HG03469 (cell line): ENCODE results near the gene SFMBT1.
"Not testable (repeated sequence)": the region's sequence is repeated elsewhere in the genome, so short reads cannot be mapped to it uniquely, and the experiment has no call there.

Experiments used
- ATAC-seq: cut with Tn5 transposase; IDR thresholded peaks from one replicate; pipeline ENCODE4 v1.9.1; 2021; ENCODE audit warnings: mild to moderate bottlenecking, moderate library complexity, moderate number of reproducible peaks; ENCODE audit not compliant: unreplicated experiment

Gene SFMBT1

DNA sequence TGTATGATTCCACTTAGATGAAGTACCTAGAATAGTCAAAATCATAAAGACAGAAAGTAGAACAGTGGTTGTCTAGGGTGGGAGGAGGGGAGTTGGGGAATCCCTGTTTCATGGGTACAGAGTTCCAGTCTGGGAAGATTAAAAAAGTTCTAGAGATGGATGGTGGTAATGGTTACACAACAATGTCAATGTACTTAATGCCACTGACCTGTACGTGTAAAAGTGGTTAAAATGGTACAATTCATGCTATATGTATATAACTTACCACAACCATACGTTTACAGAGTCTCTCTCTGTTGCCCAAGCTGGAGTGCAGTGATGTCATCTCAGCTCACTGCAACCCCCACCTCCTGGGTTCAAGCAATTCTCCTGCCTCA, 6.5 kb downstream of the SFMBT1 start:
- ATAC-seq: no peak

DNA sequence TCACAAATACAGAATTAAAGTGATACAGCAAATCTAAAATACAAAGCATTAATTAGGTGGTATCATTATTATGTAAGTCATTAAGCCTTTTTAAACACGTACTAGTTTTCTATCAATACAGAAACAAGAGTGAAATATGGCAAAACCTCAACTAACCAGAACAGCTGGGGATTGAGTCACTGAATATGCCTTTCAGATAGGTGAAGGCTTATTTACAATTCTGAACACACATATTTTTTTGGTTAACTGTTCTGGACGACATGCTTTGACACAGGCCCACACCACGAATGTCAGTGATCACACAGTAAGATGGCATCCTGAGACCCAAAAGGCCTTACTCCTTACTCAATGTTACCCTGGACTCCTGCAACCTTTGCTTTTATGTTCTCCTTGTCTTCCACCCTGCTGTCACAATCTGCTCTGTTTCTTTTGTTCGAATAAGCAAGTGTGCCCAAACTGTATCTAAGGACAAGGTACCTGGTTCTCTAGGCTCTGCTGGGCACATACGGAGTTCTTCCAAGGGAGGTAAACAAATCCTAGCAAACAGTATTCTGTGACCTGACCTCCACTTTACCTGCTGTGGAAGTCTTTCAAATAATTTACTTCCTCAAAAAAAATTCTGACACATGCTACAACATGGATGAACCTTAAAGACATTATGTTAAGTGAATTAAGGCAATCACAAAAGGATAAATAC, 7.0 kb downstream of the SFMBT1 start:
- no peak for ATAC-seq

DNA sequence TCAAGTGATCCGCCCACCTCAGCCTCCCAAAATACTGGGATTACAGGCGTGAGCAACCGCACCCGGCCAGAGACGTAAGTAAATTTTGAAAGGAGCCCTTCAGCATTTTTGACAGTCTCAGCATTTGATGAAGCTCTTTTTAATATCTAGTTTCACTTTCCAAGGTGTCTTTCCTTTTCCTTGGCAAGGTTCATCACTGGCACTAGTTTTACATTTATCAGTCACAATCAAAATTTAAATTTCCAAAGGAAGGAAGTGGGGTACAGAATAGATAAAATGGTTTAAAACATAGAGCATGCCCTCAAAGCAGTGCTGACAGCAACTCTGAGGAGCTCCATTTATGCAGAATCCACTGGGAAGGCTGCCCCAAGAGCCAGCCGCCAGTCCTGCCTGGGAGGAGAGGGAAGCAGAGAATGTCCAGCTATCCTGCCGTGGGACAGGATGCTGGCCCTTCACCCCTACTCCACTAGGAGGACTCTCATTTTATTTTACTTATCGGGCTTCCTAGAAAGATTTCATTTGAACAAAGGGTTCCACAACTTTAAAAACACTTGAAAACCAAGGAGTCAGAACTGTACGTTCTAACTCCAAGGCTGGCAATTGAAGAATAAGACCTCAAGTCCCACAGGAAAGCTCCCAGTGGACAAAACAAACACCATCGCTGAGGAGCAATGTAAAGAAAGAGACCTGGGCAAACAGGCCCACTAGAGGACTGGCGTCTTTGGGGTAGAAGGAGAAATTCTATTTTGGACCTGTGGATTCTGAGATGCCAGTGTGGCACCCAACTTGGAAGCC, 9.9 kb downstream of the SFMBT1 start:
- no peak for ATAC-seq

DNA sequence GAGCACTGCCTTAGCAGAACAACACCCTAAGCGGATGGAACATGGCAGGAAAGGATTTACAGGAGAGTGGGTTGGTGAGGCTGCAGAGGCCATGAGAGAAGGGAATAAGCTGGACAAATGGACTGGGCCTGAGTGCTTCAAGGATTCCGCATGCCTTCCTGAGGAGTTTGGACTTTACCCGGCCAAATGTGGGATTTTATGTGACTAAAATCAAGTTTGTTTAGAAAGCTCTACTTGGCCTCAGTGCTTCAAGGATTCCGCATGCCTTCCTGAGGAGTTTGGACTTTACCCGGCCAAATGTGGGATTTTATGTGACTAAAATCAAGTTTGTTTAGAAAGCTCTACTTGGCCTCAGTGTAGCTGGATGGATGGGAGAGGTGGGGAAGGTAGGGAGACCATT, 10.9 kb downstream of the SFMBT1 start:
- not testable (repeated sequence) for ATAC-seq

DNA sequence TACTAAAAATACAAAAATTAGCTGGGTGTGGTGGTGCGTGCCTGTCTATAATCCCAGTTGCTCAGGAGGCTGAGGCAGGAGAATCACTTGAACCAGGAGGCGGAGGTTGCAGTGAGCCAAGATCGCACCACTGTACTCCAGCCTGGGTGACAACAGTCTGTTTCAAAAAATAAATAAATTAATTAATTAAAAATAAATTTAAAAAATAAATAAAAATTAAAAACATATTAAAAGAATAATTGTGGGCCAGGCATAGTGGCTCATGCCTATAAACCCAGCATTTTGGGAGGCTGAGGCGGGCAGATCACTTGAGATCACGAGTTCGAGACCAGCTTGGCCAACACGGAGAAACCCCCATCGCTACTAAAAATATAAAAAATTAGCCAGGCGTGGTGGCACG, 11.5 kb downstream of the SFMBT1 start:
- ATAC-seq: not testable (repeated sequence)

DNA sequence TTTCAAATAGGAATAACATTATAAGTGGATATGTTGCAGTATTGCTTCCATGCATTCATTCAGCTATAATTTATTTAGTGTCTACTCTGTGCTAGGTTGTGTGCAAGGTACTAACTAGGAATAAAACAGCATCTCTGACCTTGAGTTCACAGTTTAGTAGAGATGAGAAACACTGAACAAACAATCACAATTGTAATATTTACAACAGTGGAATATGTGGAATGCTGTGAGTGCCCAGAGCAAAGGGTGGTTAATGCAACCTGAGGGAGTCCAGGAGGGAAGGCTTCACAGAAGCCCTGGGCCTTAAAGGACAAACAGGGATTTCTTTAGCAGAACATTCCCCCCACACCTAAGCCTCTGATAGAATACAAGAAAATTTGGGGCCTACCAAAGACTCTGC, 13.3 kb downstream of the SFMBT1 start:
- ATAC-seq: no peak

DNA sequence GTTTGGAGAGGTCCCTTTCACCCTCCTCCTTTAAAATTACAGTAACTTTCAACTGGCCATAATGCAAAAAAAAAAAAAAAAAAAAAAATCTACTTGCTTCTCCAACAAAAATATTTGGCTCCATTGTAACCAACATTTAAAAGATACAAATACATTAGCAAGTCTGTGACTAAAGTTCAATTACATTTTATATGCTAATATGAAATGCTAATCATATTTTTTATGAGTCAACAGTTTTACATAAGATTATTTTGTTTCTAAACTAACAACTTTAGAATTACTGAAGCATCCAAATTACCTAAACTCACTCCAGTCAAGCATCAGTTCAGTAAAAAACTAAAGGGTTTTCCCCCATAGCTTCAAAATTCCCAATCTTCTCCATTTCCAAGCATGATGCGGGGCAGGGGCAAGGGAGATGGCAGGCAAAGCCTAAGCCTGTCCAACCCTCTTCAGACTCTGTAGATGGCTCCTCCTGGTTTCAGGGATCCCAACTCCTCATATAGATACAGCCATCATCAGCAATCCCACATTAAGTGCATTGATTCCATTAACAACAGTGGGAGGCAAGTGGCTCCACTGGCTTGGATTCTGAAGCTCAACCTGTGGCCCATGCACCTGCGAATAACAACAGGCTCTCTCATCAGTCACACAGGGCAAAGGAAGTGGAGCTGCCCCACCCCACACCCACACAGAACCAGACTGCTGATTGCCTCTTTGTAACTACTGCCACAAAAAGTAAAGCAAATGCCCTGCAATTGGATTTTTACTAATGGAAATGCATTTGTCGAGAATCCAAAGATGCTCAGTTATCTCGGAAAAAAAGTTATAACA, 15.0 kb downstream of the SFMBT1 start:
- no peak for ATAC-seq

DNA sequence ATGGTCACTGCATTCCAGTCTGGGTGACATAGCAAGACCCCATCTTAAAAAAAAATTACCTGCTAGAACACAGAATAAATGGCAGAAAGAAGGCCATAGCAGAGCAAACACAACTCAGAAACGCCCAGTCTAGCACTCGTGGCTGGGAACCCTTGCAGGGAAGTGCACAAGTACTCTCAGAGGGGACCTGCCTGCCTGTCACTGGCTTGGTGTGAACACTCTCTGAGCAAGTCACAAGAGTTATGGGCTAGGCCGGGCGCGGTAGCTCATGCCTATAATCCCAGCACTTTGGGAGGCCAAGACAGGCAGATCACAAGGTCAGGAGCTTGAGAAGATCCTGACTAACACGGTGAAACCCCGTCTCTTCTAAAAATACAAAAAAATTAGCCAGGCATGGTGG, 17.2 kb downstream of the SFMBT1 start:
- no peak for ATAC-seq

DNA sequence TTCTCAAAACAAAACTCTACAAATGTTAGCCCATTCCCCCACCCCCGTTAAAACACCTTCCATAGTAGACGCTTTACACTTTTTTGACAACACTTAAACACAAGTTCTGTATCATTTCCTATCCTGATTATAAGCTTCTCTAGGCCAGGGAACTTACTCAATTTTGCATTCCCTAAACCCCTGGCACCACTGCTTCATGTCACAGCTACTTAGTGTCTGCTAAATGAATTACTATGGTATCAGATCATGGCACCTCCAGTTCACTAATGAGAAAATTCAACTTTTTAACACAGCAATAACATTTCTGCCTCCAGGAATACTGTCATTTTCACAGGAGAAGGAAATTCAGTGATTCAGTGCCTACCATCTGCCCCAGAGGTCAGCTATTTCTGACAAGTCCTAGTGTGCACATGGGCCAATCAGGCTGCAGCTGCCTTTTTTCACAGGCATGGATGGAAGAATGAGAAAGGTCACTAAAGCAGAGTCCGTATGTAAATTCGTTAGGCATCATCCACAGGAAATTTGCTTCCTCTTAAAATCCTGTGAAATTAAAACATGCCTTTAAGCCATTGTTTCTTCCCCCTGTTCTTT, 18.5 kb downstream of the SFMBT1 start:
- no peak for ATAC-seq

DNA sequence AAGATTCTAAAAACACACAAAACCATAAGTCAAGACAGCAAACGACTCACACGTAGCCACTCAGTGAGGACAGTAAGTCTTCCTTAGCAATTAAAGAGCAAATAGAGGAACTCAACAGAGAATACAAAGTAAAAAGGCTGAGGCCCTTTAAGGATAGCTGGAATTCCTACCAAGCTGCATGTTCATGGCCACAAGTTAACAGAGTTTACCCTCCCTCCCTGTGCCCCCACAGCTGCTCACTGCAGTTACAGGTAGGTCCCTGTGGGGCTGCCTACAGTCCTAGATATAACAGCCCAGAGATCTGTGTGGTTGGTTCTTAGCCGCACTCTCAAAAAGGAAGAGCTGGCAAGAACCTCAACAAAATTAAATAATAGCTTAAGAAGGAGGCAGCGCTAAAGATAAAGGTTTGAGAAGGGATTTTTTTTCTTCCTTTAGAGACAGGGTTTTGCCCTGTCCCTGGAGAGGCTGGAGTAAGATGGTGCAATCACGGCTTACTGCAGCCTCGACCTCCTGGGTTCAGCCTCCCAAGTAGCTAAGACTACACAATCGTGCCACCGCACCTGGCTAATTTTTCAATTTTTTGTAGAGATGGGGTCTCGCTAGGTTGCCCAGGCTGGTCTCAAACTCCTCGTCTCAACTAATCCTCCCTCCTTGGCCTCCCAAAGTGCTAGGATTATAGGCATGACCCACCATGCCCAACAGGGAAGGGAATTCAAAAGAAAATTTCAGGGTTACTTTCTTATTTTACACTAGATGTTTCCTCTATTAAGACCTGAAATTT, 19.3 kb downstream of the SFMBT1 start:
- ATAC-seq: no peak

DNA sequence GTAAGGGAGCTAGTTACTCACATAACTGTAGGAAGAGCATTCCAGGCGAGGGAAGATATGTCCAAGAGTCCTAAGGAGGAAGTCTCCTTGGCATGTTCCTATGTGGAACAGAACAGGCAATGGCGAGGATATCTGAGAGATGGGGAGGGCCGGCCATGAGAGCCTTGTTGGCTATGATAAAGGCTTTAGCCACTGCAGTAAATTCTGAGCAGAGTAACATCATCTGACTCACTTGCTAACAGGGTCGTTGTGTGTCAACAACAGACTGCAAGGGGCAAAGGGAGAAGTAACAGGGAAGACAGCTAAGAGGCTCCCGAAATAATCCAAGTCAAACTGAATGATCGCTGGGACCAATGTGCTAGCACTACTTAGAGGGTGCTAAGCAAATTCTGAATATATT, 21.6 kb downstream of the SFMBT1 start:
- ATAC-seq: no peak

DNA sequence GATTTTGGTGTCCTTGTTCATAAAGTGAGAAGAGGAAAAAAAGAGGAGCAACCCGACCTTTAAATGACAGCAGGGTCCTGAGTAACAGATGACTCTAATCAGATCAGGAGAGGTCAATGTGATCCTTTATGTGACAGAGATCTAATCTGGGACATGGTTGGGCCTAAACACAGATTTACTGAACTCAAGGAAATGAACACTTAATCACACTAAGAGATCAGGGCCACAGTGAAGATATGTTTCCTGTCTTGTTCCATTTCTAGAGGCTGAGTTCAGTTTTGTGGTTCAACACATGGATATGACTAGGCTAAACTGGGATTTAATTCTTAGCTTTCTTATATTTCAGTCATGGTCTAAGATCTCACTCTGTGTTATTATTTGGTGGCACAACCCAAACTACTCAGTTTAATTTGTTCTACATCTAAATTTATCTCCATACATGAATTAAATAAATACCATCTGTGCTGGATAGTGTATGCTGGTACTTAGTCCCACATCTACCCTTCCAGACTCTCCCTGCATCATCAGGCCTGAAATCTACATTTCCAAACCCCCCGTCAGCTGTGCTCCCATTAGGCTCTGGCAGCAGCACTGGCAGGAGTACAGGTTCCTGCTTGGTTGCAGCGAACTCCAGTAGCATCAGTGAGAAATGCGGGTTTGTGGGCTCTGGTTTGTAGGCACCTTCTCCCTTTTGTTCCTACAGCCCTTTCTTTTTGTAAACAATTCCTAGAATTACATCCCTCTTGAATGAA, 22.6 kb downstream of the SFMBT1 start:
- ATAC-seq: no peak

DNA sequence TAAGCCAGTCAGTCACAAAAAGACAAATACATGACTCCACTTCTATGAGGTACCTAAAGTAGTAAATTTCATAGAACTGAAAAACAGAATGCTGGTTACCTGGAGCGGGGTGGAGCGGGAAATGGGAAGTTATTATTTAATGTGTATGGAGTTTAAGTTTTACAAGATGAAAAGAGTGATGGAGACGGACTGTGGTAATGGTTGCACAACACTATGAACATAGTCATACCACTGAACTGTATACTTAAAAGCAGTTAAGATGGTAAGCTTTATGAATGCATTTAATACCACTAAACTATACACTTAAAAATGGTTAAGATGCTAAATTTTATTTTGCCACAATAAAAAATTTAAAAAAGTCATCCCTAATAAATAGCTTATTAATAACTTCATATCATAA, 23.2 kb downstream of the SFMBT1 start:
- ATAC-seq: no peak

DNA sequence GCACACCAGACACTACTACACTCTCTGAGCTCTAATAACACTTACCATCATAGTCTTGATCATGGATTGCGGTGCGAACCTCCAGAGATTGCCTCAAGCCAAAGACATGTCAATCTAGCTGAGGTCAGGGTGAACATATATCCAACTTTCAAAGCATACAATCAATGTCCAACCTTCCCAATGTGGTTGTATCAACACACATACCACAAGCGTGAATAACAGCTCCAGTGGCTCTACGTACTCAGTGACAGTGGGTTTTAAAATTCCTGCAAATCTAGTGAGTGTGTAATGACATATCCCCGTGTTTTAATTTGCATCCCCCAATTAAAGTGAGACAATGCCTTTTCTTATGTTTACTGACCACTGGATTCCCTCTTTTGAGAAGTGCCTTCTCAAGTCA, 29.6 kb downstream of the SFMBT1 start:
- no peak for ATAC-seq

DNA sequence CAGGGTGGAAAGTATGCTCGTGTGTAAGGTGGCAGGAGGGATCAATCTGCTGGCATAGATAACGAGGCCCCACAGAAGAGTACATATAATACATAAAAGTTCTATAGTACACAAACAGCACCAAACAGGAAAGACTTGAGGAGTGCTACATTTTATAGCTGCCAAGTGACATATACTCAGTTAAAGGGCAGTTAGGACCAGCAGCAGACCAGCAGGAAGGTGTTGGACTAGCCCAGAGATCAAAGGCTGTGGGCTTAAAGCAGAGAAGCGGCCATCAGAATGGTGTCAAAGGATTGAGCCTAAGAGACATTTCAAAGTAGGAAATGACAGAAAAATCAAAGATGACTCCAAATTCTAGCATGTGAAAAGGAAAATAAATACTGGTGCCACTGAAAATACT, 34.5 kb downstream of the SFMBT1 start:
- no peak for ATAC-seq

DNA sequence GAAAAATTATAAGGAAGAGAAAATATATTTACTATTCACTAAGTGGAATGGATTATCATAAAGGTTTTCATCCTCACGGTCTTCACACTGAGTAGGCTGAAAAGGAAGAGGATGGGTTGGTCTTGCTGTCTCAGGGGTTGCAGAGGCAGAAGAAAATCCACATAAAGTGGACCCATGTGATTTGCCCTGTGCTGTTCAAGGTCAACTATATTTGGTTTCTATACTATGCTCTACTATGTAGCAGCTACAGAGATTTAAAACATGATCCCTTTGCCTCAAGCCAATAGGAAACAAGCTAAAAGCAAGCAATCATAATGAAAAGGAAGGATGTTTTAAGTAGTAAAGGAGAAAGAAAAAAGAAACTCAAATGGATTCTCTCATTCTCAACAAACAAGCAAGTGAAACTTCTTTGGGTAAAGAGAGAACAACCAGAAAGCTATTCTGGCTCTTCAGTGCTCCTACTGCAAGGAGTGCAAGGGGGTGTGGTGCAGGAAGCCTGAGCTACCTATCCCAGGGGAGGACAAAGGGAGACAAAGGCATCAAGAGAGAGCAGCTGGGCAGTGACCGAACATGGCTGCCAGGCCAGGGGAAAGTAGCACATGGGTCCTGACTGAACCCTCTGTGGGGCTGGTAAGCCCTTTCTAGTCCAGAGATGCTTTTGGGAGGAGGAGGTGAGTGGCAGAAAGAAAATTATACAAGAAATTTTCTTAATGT, 35.9 kb downstream of the SFMBT1 start:
- no peak for ATAC-seq

DNA sequence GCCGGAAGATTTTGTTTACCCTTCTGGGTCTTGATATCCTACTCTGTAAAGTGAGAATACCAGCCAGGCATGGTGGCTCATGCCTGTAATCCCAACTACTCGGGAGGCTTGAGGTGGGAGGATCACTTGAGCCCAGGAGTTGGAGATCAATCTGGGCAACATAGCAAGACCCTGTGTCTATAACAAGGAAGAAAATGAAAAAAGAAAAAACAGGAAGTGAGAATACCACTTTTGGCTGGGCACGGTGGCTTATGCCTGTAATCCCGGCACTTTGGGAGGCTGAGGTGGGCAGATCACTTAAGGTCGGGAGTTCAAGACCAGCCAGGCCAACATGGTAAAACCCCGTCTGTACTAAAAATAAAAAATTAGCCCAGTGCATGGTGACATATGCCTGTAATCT, 36.9 kb downstream of the SFMBT1 start:
- no peak for ATAC-seq

DNA sequence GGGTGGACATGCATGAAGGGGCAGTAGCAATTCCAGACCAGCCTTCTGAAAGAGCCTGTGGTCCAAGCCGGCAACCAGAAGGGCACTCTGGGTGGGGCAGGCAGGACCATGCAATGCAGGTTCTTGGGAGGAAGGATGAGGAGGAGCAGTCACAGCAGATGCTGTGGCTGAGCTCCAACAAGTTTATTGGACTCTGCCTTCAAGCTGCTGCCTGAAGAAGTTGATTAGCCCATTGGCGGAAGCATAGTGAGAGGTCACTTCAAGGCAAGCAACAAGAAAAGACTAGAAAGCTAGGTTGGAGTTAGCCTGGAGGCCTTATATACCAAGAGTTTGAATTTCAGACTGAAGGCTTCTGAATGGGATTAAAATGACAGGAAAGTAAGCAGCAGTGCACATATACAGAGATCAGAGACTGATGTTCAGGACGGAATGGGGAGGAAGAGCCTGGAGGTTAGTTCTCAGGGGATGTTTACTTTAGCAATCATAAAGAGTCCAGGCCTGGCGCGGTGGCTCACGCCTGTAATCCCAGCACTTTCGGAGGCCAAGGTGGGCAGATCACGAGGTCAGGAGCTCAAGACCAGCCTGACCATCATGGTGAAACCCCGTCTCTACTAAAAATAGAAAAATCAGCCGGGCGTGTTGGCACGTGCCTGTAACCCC, 39.9 kb downstream of the SFMBT1 start:
- no peak for ATAC-seq

DNA sequence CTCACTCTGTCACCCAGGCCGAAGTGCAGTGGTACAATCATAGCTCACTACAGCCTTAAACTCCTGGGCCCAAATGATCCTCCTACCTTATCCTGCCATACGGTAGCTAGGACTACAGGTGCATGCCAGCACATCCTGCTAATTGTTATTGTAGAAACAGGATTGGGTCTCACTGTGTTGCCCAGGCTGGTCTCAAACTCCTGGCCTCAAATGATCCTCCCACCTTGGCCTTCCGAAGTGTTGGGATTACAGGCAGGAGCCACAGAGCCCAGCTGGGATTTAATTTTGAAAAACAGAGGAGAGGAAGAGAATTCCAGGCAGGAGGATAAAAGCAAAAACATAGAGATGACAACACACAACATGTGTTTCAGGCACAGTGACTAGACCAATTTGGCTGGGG, 40.5 kb downstream of the SFMBT1 start:
- ATAC-seq: no peak
